IMR-90 (cell line): ENCODE measurements around the gene AKAP9.

Source experiments
- BHLHE40 ChIP-seq: fragments of 150-350 bp; IDR thresholded peaks from 2 replicates; pipeline ENCODE4 v1.6.1; 2016; ENCODE audit warnings: mild to moderate bottlenecking, low read depth, low read length
- CHD1 ChIP-seq: IDR thresholded peaks from 2 replicates; pipeline ENCODE4 v1.6.1; 2012; ENCODE audit warnings: low read depth, low read length, improper control_type of control experiment
- FOS ChIP-seq: fragments of 150-350 bp; IDR thresholded peaks from 2 replicates; pipeline ENCODE4 v1.6.1; 2016; ENCODE audit warnings: low read depth, low read length
- MAFK ChIP-seq: IDR thresholded peaks from 2 replicates; pipeline ENCODE4 v1.6.1; 2012; ENCODE audit warnings: low read depth, low read length, improper control_type of control experiment
- MAZ ChIP-seq: IDR thresholded peaks from 2 replicates; pipeline ENCODE4 v1.6.1; 2012; ENCODE audit warnings: low read depth, mild to moderate bottlenecking, low read length, improper control_type of control experiment, moderate library complexity, borderline replicate concordance
- MXI1 ChIP-seq: IDR thresholded peaks from 2 replicates; pipeline ENCODE4 v1.6.1; 2012; ENCODE audit warnings: low read depth, mild to moderate bottlenecking, low read length, moderate library complexity, borderline replicate concordance
- NFE2L2 ChIP-seq: fragments of 150-350 bp; IDR thresholded peaks from 2 replicates; pipeline ENCODE4 v1.6.1; 2016; ENCODE audit warnings: low read depth, mild to moderate bottlenecking, low read length
- POLR2A ChIP-seq: IDR thresholded peaks from 2 replicates; pipeline ENCODE4 v1.6.1; 2012; ENCODE audit warnings: mild to moderate bottlenecking, low read depth, low read length
- RAD21 ChIP-seq: IDR thresholded peaks from 2 replicates; pipeline ENCODE4 v1.6.1; 2012; ENCODE audit warnings: low read length, improper control_type of control experiment
- RCOR1 ChIP-seq: IDR thresholded peaks from 2 replicates; pipeline ENCODE4 v1.6.1; 2012; ENCODE audit warnings: mild to moderate bottlenecking, low read length, improper control_type of control experiment; ENCODE audit not compliant: insufficient replicate concordance
- RFX5 ChIP-seq: IDR thresholded peaks from 2 replicates; pipeline ENCODE4 v1.8.0; 2012; ENCODE audit warnings: low read depth, mild to moderate bottlenecking, low read length, moderate library complexity
- SMC3 ChIP-seq: fragments of 150-350 bp; IDR thresholded peaks from 2 replicates; pipeline ENCODE4 v1.6.1; 2016; ENCODE audit warnings: low read depth, mild to moderate bottlenecking, antibody characterized with exemption, low read length, moderate library complexity
- TF ChIP-seq, protein P1 (sequence below): conservative IDR thresholded peaks from 2 replicates; pipeline ENCODE4 v1.5.1; 2012; ENCODE audit warnings: mild to moderate bottlenecking, low read depth, low read length, improper control_type of control experiment
- TF ChIP-seq, protein P2 (sequence below): fragments of 150-350 bp; IDR thresholded peaks from 2 replicates; pipeline ENCODE4 v1.6.1; 2017; ENCODE audit warnings: mild to moderate bottlenecking, antibody characterized with exemption, low read length, low read depth

DNA sequence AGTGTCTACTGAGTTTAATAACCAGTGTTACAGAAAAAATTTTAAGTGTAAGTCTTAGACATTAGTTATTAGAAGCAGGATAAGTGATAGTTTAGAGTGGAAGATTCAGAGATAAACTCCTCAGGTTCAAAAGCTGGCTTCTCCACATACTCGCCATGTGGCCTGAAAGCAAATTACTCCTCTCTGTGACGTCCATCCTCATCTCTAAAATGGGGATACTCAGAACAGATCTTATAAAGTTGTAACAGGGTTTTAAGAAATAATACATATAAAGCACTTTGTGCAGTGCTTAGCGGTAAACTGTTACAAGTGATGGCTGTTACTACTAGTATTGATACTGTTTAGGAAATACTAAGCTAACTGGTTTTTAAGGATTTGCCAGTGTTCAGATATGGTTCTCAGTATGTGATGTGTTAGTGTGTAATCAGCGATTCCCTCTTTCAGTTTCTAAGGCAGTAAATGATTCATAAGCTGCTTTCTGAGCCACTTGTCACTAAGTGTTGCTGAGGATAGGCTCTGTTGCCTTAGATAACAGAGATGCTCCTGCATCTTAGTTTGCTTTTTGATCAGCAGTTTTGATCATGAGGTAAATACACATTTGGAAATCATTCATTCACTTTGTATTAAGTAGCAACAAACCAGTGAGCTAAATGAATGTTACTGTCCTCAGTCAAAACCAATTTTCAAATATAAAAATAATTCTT lies 134.9 kb downstream of the AKAP9 start:
- TF ChIP-seq, protein P1, sequence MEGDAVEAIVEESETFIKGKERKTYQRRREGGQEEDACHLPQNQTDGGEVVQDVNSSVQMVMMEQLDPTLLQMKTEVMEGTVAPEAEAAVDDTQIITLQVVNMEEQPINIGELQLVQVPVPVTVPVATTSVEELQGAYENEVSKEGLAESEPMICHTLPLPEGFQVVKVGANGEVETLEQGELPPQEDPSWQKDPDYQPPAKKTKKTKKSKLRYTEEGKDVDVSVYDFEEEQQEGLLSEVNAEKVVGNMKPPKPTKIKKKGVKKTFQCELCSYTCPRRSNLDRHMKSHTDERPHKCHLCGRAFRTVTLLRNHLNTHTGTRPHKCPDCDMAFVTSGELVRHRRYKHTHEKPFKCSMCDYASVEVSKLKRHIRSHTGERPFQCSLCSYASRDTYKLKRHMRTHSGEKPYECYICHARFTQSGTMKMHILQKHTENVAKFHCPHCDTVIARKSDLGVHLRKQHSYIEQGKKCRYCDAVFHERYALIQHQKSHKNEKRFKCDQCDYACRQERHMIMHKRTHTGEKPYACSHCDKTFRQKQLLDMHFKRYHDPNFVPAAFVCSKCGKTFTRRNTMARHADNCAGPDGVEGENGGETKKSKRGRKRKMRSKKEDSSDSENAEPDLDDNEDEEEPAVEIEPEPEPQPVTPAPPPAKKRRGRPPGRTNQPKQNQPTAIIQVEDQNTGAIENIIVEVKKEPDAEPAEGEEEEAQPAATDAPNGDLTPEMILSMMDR: no peak
- no peak for TF ChIP-seq NFE2L2
- no peak for TF ChIP-seq POLR2A
- no peak for TF ChIP-seq MAFK
- TF ChIP-seq RAD21: no peak
- TF ChIP-seq MAZ: no peak
- TF ChIP-seq RFX5: no peak
- TF ChIP-seq SMC3: no peak
- TF ChIP-seq BHLHE40: no peak
- no peak for TF ChIP-seq MXI1
- TF ChIP-seq, protein P2, sequence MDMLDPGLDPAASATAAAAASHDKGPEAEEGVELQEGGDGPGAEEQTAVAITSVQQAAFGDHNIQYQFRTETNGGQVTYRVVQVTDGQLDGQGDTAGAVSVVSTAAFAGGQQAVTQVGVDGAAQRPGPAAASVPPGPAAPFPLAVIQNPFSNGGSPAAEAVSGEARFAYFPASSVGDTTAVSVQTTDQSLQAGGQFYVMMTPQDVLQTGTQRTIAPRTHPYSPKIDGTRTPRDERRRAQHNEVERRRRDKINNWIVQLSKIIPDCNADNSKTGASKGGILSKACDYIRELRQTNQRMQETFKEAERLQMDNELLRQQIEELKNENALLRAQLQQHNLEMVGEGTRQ: no peak
- TF ChIP-seq RCOR1: no peak
- TF ChIP-seq CHD1: no peak
- TF ChIP-seq FOS: no peak
